H9 (cell line): Measurements from ENCODE around the gene MRM1. TPM values are rescaled to one million over a fixed set of nuclear protein-coding genes. Genes with fewer than 3 reads are reported as not detected.

ENCODE experiments used
- DNase-seq: peaks from one replicate; pipeline ENCODE4 v3.0.0-alpha.2; 2017
- H2AFZ ChIP-seq: one replicate; pipeline ENCODE4 v1.6.1; 2013; ENCODE audit warnings: mild to moderate bottlenecking, low read length, control low read depth, moderate library complexity
- H2AK5ac ChIP-seq: 2 replicates; pipeline ENCODE4 v1.6.1; 2013; ENCODE audit warnings: low read length, control low read depth, mixed read lengths; ENCODE audit not compliant: insufficient read length
- H2BK120ac ChIP-seq: one replicate; pipeline ENCODE4 v1.6.1; 2013; ENCODE audit warnings: low read depth, mild to moderate bottlenecking, low read length, control low read depth, inconsistent platforms; ENCODE audit not compliant: poor library complexity, severe bottlenecking
- H2BK12ac ChIP-seq: 2 replicates; pipeline ENCODE4 v1.6.1; 2013; ENCODE audit warnings: low read length, control low read depth, mixed read lengths, low read depth; ENCODE audit not compliant: insufficient read length
- H2BK15ac ChIP-seq: 2 replicates; pipeline ENCODE4 v1.6.1; 2013; ENCODE audit warnings: low read depth, low read length, control low read depth
- H2BK20ac ChIP-seq: one replicate; pipeline ENCODE4 v1.6.1; 2013; ENCODE audit warnings: low read depth, mild to moderate bottlenecking, low read length, control low read depth, inconsistent platforms; ENCODE audit not compliant: poor library complexity, severe bottlenecking
- H2BK5ac ChIP-seq: 2 replicates; pipeline ENCODE4 v1.6.1; 2013; ENCODE audit warnings: low read length, control low read depth, mixed read lengths; ENCODE audit not compliant: insufficient read length
- H3K14ac ChIP-seq: 2 replicates; pipeline ENCODE4 v1.6.1; 2013; ENCODE audit warnings: low read length, control low read depth; ENCODE audit not compliant: insufficient read depth
- H3K18ac ChIP-seq: 2 replicates; pipeline ENCODE4 v1.6.1; 2013; ENCODE audit warnings: low read depth, mild to moderate bottlenecking, mixed read lengths, low read length, control low read depth; ENCODE audit not compliant: insufficient read length
- H3K23ac ChIP-seq: 2 replicates; pipeline ENCODE4 v1.6.1; 2013; ENCODE audit warnings: low read length, control low read depth, mixed read lengths, low read depth; ENCODE audit not compliant: insufficient read length
- H3K23me2 ChIP-seq: 2 replicates; pipeline ENCODE4 v1.6.1; 2013; ENCODE audit warnings: low read depth, mild to moderate bottlenecking, mixed read lengths, low read length, control low read depth; ENCODE audit not compliant: insufficient read length, poor library complexity, severe bottlenecking
- H3K27ac ChIP-seq: 2 replicates; pipeline ENCODE4 v1.5.1; 2013; ENCODE audit warnings: low read length, control low read depth, mixed read lengths, low read depth; ENCODE audit not compliant: insufficient read length
- H3K27me3 ChIP-seq: 2 replicates; pipeline ENCODE4 v1.6.1; 2013; ENCODE audit warnings: low read length, control low read depth, inconsistent platforms; ENCODE audit not compliant: insufficient read depth
- H3K4ac ChIP-seq: 2 replicates; pipeline ENCODE4 v1.6.1; 2013; ENCODE audit warnings: low read depth, mild to moderate bottlenecking, control low read depth, inconsistent platforms, low read length, moderate library complexity
- H3K4me1 ChIP-seq: 2 replicates; pipeline ENCODE4 v1.6.1; 2013; ENCODE audit warnings: low read length, control low read depth, inconsistent platforms; ENCODE audit not compliant: insufficient read depth
- H3K4me2 ChIP-seq: 2 replicates; pipeline ENCODE4 v1.6.1; 2013; ENCODE audit warnings: low read length, control low read depth, mixed read lengths; ENCODE audit not compliant: insufficient read length, insufficient read depth
- H3K56ac ChIP-seq: 2 replicates; pipeline ENCODE4 v1.6.1; 2013; ENCODE audit warnings: low read depth, mild to moderate bottlenecking, mixed read lengths, low read length, control low read depth; ENCODE audit not compliant: insufficient read length
- H3K79me1 ChIP-seq: 2 replicates; pipeline ENCODE4 v1.6.1; 2013; ENCODE audit warnings: low read depth, mild to moderate bottlenecking, moderate library complexity, low read length, control low read depth, inconsistent platforms; ENCODE audit not compliant: insufficient read depth, poor library complexity, severe bottlenecking
- H3K79me2 ChIP-seq: 2 replicates; pipeline ENCODE4 v1.6.1; 2013; ENCODE audit warnings: low read length, control low read depth, inconsistent platforms; ENCODE audit not compliant: insufficient read depth
- H3K9ac ChIP-seq: 2 replicates; pipeline ENCODE4 v1.6.1; 2013; ENCODE audit warnings: low read length, control low read depth, mixed read lengths; ENCODE audit not compliant: insufficient read length; ENCODE audit errors: extremely low read depth
- H3K9me3 ChIP-seq: one replicate; pipeline ENCODE4 v1.6.1; 2013; ENCODE audit warnings: low read depth, low read length, inconsistent platforms; ENCODE audit not compliant: control insufficient read depth
- H3T11ph ChIP-seq: one replicate; pipeline ENCODE4 v1.6.1; 2013; ENCODE audit warnings: mild to moderate bottlenecking, low read length, control low read depth, inconsistent platforms
- H4K20me1 ChIP-seq: one replicate; pipeline ENCODE4 v1.6.1; 2013; ENCODE audit not compliant: control insufficient read depth, insufficient read length, insufficient read depth
- H4K5ac ChIP-seq: 2 replicates; pipeline ENCODE4 v1.6.1; 2013; ENCODE audit warnings: low read depth, mild to moderate bottlenecking, mixed read lengths, low read length, control low read depth; ENCODE audit not compliant: insufficient read length
- H4K8ac ChIP-seq: replicated peaks from 2 replicates; pipeline ENCODE4 v1.6.1; 2013; ENCODE audit warnings: low read length, control low read depth, mixed read lengths, low read depth; ENCODE audit not compliant: insufficient read length
- H4K91ac ChIP-seq: 2 replicates; pipeline ENCODE4 v1.6.1; 2013; ENCODE audit warnings: low read depth, mild to moderate bottlenecking, moderate library complexity, mixed read lengths, low read length, control low read depth; ENCODE audit not compliant: insufficient read length
- H3K27ac Mint-ChIP-seq, 3 experiments: 2 replicates in 2 of 3; 3 replicates in 1 of 3; pipeline ENCODE4 v1.8.0; 2020 to 2021; ENCODE audit warnings: mixed read lengths in 3 of 3, mild to moderate bottlenecking in 1 of 3, moderate library complexity in 1 of 3
- H3K27me3 Mint-ChIP-seq: 2 replicates; pipeline ENCODE4 v1.8.0; 2021; ENCODE audit warnings: low read depth, mild to moderate bottlenecking, moderate library complexity, mixed read lengths
- H3K36me3 Mint-ChIP-seq, 3 experiments: 2 replicates in 2 of 3; 3 replicates in 1 of 3; pipeline ENCODE4 v1.8.0; 2020 to 2021; ENCODE audit warnings: low read depth in 3 of 3, mixed read lengths in 3 of 3; ENCODE audit not compliant: insufficient read depth in 1 of 3
- H3K4me1 Mint-ChIP-seq, 2 experiments: 2 replicates each; pipeline ENCODE4 v1.8.0; 2020; ENCODE audit warnings: mixed read lengths in 2 of 2
- H3K4me3 Mint-ChIP-seq, 2 experiments: 2 replicates in 1 of 2; 3 replicates in 1 of 2; pipeline ENCODE4 v1.8.0; 2020 to 2021; ENCODE audit warnings: mild to moderate bottlenecking in 2 of 2, mixed read lengths in 2 of 2, moderate library complexity in 1 of 2
- H3K9me3 Mint-ChIP-seq, 2 experiments: 2 replicates in 1 of 2; 3 replicates in 1 of 2; pipeline ENCODE4 v1.8.0; 2020; ENCODE audit warnings: mild to moderate bottlenecking in 2 of 2, mixed read lengths in 2 of 2, moderate library complexity in 1 of 2
- CTCF ChIP-seq: fragments of 200-600 bp; sonication (generic); conservative IDR thresholded peaks from 3 replicates; pipeline ENCODE4 v1.8.0; 2021; ENCODE audit warnings: antibody characterized with exemption, mild to moderate bottlenecking
- WGBS: extraction: QIAGEN DNeasy Blood & Tissue Kit; methylation state at CpG from one replicate; pipeline ENCODE4 v1.1.7; 2013; ENCODE audit warnings: missing lambda C conversion rate, low lambda C conversion rate, mixed read lengths; ENCODE audit not compliant: insufficient read length; ENCODE audit errors: extremely low coverage; 5-methylcytosine and 5-hydroxymethylcytosine counted together
- total RNA-seq: library from RNA; stranded (reverse); gene quantifications from 2 replicates; pipeline ENCODE4 v1.2.1, GENCODE V29; 2021

Gene MRM1
- total RNA-seq, 1 experiment from 2014 or later = 10.3 TPM

- Histone ChIP-seq H4K8ac (no peak overlapping the region), H3K27ac (no peak overlapping the region), H3K23me2 (no peaks in the 10 kb centered on the region), H2AFZ (no peak overlapping the region), H3K4ac (no peak overlapping the region), H3K9ac (no peak overlapping the region), H3K9me3 (no peaks in the 10 kb centered on the region), H3K79me1 (no peaks in the 10 kb centered on the region), H3T11ph (no peak overlapping the region), H4K20me1 (no peaks in the 10 kb centered on the region), H3K27me3 (no peaks in the 10 kb centered on the region), H2AK5ac (no peak overlapping the region), H2BK12ac (no peak overlapping the region), H3K4me1 (peaks cover 6% of the 10 kb centered on the region; the same call in 1 of the 2 replicates), H2BK5ac (no peak overlapping the region), H3K18ac (no peak overlapping the region), H2BK20ac (no peak overlapping the region), H2BK120ac (no peak overlapping the region), H3K79me2 (no peaks in the 10 kb centered on the region), H3K23ac (no peak overlapping the region), H3K4me2 (no peak overlapping the region), H2BK15ac (no peak overlapping the region), H3K56ac (no peak overlapping the region), H4K91ac (no peak overlapping the region), H4K5ac (no peak overlapping the region), H3K14ac (no peak overlapping the region)
- no peaks in the 10 kb centered on the region for H3K9me3 Mint-ChIP-seq
- no peak for DNase-seq
- H3K4me1 Mint-ChIP-seq = peaks cover 27 to 60% of the 10 kb centered on the region in 2 experiments
- no CpG with 5 or more reads among the region's 4 CpGs for WGBS
- no peak for TF ChIP-seq CTCF
- no peak overlapping the region for H3K27ac Mint-ChIP-seq
- H3K4me3 Mint-ChIP-seq = no peak overlapping the region
- no peaks in the 10 kb centered on the region; a peak in 1 of 7 replicates for H3K36me3 Mint-ChIP-seq
- H3K27me3 Mint-ChIP-seq = peaks cover 51% of the 10 kb centered on the region
These were observed 29.6 kb downstream of the MRM1 start for GRCh38 chr17:36631022-36631421.
